Measurements from ENCODE around the gene TMEM234. TPM values are rescaled to one million over a fixed set of nuclear protein-coding genes. Genes with fewer than 3 reads are reported as not detected.

Gene TMEM234
- total and polyA plus RNA-seq, 2 of the 13 experiments (the other 11 are each of a cell fraction or from before 2014, with no cell fraction given), result 6.1 to 9.0 TPM

DNA sequence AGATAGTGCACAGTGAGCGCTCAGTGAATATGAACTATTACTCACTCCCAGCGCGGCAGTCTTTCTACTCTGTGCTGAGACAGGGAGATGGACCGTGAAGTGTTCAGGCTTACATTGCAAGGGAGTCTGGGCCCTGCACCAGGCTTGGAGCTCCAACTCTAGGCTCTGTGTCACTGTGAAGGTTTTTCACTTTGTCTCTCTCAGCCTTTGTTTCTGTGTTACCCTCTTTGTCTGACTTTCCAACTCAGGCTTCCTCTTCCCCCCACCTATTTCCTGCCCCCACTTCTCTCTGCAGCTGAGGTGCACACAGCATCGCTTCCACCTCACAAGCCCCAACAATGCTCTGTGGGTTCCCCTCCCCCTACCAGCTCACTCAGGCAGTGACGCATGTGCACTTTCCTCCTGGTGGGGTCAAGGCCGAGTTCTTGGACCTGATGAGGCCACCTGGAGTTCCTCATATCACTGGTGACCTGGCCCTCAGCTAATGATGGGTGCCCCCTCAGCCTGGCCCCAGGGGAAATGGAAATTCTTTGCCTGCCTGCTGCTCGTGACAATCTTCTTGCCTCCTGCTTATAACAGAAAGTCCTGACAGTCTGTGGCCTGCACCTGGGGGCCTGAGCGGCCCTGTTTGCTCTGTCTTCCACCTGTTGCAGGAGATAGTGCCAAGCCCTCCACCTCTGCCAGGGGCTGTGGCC lies 27.8 kb upstream of the TMEM234 start (continued):
- TF ChIP-seq GATAD1 (CRISPR knock-in tag; IDR thresholded peaks at IDR 0.05) (peak; percentile 74), ZNF543 (CRISPR knock-in tag; IDR thresholded peaks at IDR 0.05) (0 out of 2 replicates have a peak, but pooled peaks have one; percentile 57), IRX3 (CRISPR knock-in tag; IDR thresholded peaks at IDR 0.05; ENCODE audit: borderline replicate concordance, low read depth) (0 out of 2 replicates have a peak, but pooled peaks have one; percentile 34), ZNF747 (CRISPR knock-in tag; IDR thresholded peaks at IDR 0.05; ENCODE audit: borderline replicate concordance) (no peak), NR1H2 (CRISPR knock-in tag; IDR thresholded peaks at IDR 0.05; ENCODE audit: borderline replicate concordance, low read depth) (no peak; the same call in 1 of the 2 replicates), RARG (CRISPR knock-in tag; IDR thresholded peaks at IDR 0.05; ENCODE audit: low read depth) (0 out of 2 replicates have a peak, but pooled peaks have one; percentile 75), KLF16 (CRISPR knock-in tag; IDR thresholded peaks at IDR 0.05) (peak in 1 of 2 experiments; percentile 72; a peak in 1 of 4 replicates), HMGA1 (CRISPR knock-in tag; conservative IDR thresholded peaks at IDR 0.05) (no peak), NFIC (IDR thresholded peaks at IDR 0.05; ENCODE audit: low read length) (peak; percentile 35; the same call in 1 of the 2 replicates), SMAD3 (CRISPR knock-in tag; IDR thresholded peaks at IDR 0.05) (no peak), SATB2 (CRISPR knock-in tag; IDR thresholded peaks at IDR 0.05) (no peak), POLR2AphosphoS5 (IDR thresholded peaks at IDR 0.05; ENCODE audit: low read depth, low read length) (peak; percentile 74), NFATC3 (CRISPR knock-in tag; IDR thresholded peaks at IDR 0.05) (no peak), POLR2G (IDR thresholded peaks at IDR 0.05; ENCODE audit: low read depth, low read length) (no peak), CHCHD3 (CRISPR knock-in tag; IDR thresholded peaks at IDR 0.05) (no peak), HOXA5 (CRISPR knock-in tag; IDR thresholded peaks at IDR 0.05) (peak; percentile 13; the same call in 1 of the 2 replicates), RELA (CRISPR knock-in tag; IDR thresholded peaks at IDR 0.05) (no peak), ZNF672 (CRISPR knock-in tag; IDR thresholded peaks at IDR 0.05) (no peak)
- TF ChIP-seq, protein P1, sequence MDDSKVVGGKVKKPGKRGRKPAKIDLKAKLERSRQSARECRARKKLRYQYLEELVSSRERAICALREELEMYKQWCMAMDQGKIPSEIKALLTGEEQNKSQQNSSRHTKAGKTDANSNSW (CRISPR knock-in tag; IDR thresholded peaks at IDR 0.05; ENCODE audit: borderline replicate concordance), result no peak; the same call in 1 of the 2 replicates
- TF ChIP-seq, protein P2, sequence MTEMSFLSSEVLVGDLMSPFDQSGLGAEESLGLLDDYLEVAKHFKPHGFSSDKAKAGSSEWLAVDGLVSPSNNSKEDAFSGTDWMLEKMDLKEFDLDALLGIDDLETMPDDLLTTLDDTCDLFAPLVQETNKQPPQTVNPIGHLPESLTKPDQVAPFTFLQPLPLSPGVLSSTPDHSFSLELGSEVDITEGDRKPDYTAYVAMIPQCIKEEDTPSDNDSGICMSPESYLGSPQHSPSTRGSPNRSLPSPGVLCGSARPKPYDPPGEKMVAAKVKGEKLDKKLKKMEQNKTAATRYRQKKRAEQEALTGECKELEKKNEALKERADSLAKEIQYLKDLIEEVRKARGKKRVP (CRISPR knock-in tag; IDR thresholded peaks at IDR 0.05), result no peak
- TF ChIP-seq, protein P3, sequence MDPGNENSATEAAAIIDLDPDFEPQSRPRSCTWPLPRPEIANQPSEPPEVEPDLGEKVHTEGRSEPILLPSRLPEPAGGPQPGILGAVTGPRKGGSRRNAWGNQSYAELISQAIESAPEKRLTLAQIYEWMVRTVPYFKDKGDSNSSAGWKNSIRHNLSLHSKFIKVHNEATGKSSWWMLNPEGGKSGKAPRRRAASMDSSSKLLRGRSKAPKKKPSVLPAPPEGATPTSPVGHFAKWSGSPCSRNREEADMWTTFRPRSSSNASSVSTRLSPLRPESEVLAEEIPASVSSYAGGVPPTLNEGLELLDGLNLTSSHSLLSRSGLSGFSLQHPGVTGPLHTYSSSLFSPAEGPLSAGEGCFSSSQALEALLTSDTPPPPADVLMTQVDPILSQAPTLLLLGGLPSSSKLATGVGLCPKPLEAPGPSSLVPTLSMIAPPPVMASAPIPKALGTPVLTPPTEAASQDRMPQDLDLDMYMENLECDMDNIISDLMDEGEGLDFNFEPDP (CRISPR knock-in tag; conservative IDR thresholded peaks at IDR 0.05), result no peak
- TF ChIP-seq, protein P4, sequence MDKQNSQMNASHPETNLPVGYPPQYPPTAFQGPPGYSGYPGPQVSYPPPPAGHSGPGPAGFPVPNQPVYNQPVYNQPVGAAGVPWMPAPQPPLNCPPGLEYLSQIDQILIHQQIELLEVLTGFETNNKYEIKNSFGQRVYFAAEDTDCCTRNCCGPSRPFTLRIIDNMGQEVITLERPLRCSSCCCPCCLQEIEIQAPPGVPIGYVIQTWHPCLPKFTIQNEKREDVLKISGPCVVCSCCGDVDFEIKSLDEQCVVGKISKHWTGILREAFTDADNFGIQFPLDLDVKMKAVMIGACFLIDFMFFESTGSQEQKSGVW (CRISPR knock-in tag; IDR thresholded peaks at IDR 0.05; ENCODE audit: borderline replicate concordance), result no peak
- TF ChIP-seq, protein P5, sequence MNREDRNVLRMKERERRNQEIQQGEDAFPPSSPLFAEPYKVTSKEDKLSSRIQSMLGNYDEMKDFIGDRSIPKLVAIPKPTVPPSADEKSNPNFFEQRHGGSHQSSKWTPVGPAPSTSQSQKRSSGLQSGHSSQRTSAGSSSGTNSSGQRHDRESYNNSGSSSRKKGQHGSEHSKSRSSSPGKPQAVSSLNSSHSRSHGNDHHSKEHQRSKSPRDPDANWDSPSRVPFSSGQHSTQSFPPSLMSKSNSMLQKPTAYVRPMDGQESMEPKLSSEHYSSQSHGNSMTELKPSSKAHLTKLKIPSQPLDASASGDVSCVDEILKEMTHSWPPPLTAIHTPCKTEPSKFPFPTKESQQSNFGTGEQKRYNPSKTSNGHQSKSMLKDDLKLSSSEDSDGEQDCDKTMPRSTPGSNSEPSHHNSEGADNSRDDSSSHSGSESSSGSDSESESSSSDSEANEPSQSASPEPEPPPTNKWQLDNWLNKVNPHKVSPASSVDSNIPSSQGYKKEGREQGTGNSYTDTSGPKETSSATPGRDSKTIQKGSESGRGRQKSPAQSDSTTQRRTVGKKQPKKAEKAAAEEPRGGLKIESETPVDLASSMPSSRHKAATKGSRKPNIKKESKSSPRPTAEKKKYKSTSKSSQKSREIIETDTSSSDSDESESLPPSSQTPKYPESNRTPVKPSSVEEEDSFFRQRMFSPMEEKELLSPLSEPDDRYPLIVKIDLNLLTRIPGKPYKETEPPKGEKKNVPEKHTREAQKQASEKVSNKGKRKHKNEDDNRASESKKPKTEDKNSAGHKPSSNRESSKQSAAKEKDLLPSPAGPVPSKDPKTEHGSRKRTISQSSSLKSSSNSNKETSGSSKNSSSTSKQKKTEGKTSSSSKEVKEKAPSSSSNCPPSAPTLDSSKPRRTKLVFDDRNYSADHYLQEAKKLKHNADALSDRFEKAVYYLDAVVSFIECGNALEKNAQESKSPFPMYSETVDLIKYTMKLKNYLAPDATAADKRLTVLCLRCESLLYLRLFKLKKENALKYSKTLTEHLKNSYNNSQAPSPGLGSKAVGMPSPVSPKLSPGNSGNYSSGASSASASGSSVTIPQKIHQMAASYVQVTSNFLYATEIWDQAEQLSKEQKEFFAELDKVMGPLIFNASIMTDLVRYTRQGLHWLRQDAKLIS (CRISPR knock-in tag; IDR thresholded peaks at IDR 0.05), result no peak
